Fibroblast of the aortic adventitia (primary cell): Measurements from ENCODE around the gene MICAL3. TPM values are rescaled to one million over a fixed set of nuclear protein-coding genes. Genes with fewer than 3 reads are reported as not detected.

Experiments used
- DNase-seq: peaks from one replicate; pipeline ENCODE4 v3.0.0-alpha.2; 2010; ENCODE audit warnings: low read depth
- H3K4me3 ChIP-seq: 2 replicates; pipeline ENCODE4 v1.5.1; 2011; ENCODE audit warnings: low read depth, mild to moderate bottlenecking, control low read depth, low read length, moderate library complexity
- CTCF ChIP-seq: IDR thresholded peaks from 2 replicates; pipeline ENCODE4 v1.5.1; 2011; ENCODE audit warnings: mild to moderate bottlenecking, low read length, control low read depth, inconsistent platforms; ENCODE audit not compliant: insufficient read depth
- total RNA-seq: library from RNA; depleted of rRNA; stranded (reverse); fragments of >200 nt; gene quantifications from 2 replicates; pipeline ENCODE4 v1.2.3, GENCODE V29; 2012; ENCODE audit warnings: low replicate concordance

MICAL3 gene
- total RNA-seq, 1 donor = 18.8 TPM

- no peak for TF ChIP-seq CTCF
- no peak overlapping the region for H3K4me3 ChIP-seq
- no peak for DNase-seq
Observed at GRCh38 chr22:17921871-17922821, 102.2 kb downstream of the MICAL3 start.

GRCh38 chr22:17920992-17921650, 103.2 kb downstream of the MICAL3 start:
- peak; percentile 31 for DNase-seq
- H3K4me3 ChIP-seq = no peak overlapping the region
- TF ChIP-seq CTCF = no peak

GRCh38 chr22:17920145-17920605, 104.2 kb downstream of the MICAL3 start:
- H3K4me3 ChIP-seq = no peak overlapping the region
- DNase-seq = peak; percentile 32

DNA sequence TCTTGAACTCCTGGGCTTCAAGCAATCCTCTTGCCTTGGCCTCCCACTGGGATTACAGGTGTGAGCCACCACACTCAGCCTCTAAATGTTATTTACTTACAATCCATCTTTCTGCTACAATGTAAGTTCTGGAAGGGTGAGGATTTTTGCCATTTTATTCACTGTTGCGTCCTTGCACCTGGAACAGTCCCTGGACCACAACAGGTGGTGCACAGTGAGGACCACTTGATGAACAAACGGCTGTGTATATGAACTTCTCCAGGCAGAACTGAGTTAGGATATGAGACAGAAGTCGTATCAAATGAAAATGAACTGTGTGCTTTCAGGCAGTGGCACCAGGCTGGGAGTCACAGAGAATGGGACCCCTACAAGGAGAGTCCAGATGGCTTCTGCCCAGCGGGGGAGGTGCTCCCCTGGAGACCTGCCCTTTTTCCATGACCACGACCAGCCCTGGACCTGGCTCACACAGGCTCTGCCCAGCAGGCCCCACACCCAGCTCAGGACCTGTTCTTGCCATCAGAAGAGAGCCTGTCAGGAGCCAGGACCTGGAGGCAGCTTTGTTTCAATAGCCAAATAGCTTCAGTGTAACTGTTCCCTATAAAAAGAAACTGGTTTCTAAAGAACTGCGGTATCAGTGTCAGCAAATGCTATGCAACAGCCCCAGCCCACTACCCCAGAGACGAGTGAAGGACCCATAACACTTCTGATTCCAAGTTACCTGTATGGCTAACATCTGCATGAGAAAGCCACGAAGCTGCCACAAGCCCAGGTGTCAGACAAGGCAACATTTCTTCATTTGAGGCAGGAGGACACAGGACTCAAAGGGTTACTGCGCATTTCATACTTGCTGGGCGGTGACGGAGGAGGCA, 104.9 kb downstream of the MICAL3 start:
- no peak for TF ChIP-seq CTCF
- no peak overlapping the region for H3K4me3 ChIP-seq
- DNase-seq = no peak

More at GRCh38 chr22:17920145-17920605, 104.2 kb downstream of the MICAL3 start:
- no peak for TF ChIP-seq CTCF

GRCh38 chr22:17918840-17919239, 105.5 kb downstream of the MICAL3 start:
- no peak overlapping the region for H3K4me3 ChIP-seq
- TF ChIP-seq CTCF = no peak
- no peak for DNase-seq

GRCh38 chr22:17917490-17917983, 106.8 kb downstream of the MICAL3 start:
- no peak for TF ChIP-seq CTCF
- DNase-seq = no peak
- no peak overlapping the region for H3K4me3 ChIP-seq
